Osteoblast (primary cell): ENCODE measurements around the gene AKT2. TPM values are rescaled to one million over a fixed set of nuclear protein-coding genes. Genes with fewer than 3 reads are reported as not detected.

Experiments
- DNase-seq: peaks from one replicate; pipeline ENCODE4 v3.0.0; 2011; ENCODE audit warnings: low spot score, mixed read lengths; ENCODE audit not compliant: insufficient read length; ENCODE audit errors: missing footprints
- H2AFZ ChIP-seq: 2 replicates; pipeline ENCODE4 v1.6.0; 2011; ENCODE audit warnings: mild to moderate bottlenecking, low read length
- H3K27ac ChIP-seq: 2 replicates; pipeline ENCODE4 v1.5.1; 2011; ENCODE audit warnings: mild to moderate bottlenecking, low read depth, low read length, moderate library complexity
- H3K27me3 ChIP-seq: 2 replicates; pipeline ENCODE4 v1.6.0; 2012; ENCODE audit warnings: mild to moderate bottlenecking, control low read depth, inconsistent platforms, low read length, moderate library complexity; ENCODE audit not compliant: insufficient read depth
- H3K36me3 ChIP-seq: 2 replicates; pipeline ENCODE4 v1.5.1; 2011; ENCODE audit warnings: mild to moderate bottlenecking, low read length, control low read depth, moderate library complexity; ENCODE audit not compliant: insufficient read depth
- H3K4me1 ChIP-seq: 2 replicates; pipeline ENCODE4 v1.5.1; 2011; ENCODE audit warnings: mild to moderate bottlenecking, low read length, control low read depth, moderate library complexity; ENCODE audit not compliant: insufficient read depth
- H3K4me2 ChIP-seq: 2 replicates; pipeline ENCODE4 v1.6.0; 2011; ENCODE audit warnings: mild to moderate bottlenecking, low read length; ENCODE audit not compliant: insufficient read depth
- H3K4me3 ChIP-seq: fragments of 200-600 bp; sonication (generic); 3 replicates; pipeline ENCODE4 v1.5.1; 2012; ENCODE audit warnings: mild to moderate bottlenecking, low read length, inconsistent platforms; ENCODE audit not compliant: insufficient read depth
- H3K79me2 ChIP-seq: 2 replicates; pipeline ENCODE4 v1.6.0; 2012; ENCODE audit warnings: mild to moderate bottlenecking, low read length, control low read depth, inconsistent platforms; ENCODE audit not compliant: insufficient read depth
- H3K9me3 ChIP-seq: 2 replicates; pipeline ENCODE4 v1.5.1; 2011; ENCODE audit warnings: low read depth, low read length, control low read depth
- H4K20me1 ChIP-seq: 2 replicates; pipeline ENCODE4 v1.6.0; 2012; ENCODE audit warnings: mild to moderate bottlenecking, low read length, control low read depth; ENCODE audit not compliant: insufficient read depth
- total RNA-seq: library from RNA; depleted of rRNA; stranded (reverse); fragments of >200 nt; gene quantifications from 2 replicates; pipeline ENCODE4 v1.2.3, GENCODE V29; 2012
- TF ChIP-seq, protein P1 (sequence below): IDR thresholded peaks from 2 replicates; pipeline ENCODE4 v1.5.1; 2011; ENCODE audit warnings: mild to moderate bottlenecking, low read depth, low read length, moderate library complexity; ENCODE audit errors: extremely low read depth

The AKT2 gene
- total RNA-seq, 1 donor: 115 TPM

DNA sequence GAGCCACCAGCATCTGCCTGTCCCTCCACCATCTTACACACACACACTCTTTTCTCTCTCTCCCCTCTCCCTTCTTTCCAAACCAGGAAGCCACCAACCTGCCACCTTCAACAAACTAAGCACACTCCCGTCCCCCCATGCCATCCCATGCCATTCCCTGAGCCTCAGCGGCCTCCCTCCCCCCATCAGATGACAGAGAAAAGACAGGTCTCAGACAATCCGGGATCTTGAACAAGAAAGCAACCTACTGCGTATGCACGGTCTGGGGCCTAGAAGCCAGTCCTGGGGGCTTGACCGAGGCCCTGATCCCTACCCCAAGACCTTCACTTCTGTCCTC is 19.4 kb downstream of the AKT2 start:
- Histone ChIP-seq H3K36me3 (peaks cover 23% of the 10 kb centered on the region), H3K27ac (no peak overlapping the region), H3K27me3 (no peaks in the 10 kb centered on the region), H2AFZ (no peak overlapping the region), H3K9me3 (no peaks in the 10 kb centered on the region), H3K4me3 (no peak overlapping the region), H4K20me1 (peaks cover 62% of the 10 kb centered on the region), H3K4me1 (no peaks in the 10 kb centered on the region), H3K79me2 (peaks cover 95% of the 10 kb centered on the region), H3K4me2 (no peak overlapping the region)
- TF ChIP-seq, protein P1, sequence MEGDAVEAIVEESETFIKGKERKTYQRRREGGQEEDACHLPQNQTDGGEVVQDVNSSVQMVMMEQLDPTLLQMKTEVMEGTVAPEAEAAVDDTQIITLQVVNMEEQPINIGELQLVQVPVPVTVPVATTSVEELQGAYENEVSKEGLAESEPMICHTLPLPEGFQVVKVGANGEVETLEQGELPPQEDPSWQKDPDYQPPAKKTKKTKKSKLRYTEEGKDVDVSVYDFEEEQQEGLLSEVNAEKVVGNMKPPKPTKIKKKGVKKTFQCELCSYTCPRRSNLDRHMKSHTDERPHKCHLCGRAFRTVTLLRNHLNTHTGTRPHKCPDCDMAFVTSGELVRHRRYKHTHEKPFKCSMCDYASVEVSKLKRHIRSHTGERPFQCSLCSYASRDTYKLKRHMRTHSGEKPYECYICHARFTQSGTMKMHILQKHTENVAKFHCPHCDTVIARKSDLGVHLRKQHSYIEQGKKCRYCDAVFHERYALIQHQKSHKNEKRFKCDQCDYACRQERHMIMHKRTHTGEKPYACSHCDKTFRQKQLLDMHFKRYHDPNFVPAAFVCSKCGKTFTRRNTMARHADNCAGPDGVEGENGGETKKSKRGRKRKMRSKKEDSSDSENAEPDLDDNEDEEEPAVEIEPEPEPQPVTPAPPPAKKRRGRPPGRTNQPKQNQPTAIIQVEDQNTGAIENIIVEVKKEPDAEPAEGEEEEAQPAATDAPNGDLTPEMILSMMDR: no peak
- no peak for DNase-seq

DNA sequence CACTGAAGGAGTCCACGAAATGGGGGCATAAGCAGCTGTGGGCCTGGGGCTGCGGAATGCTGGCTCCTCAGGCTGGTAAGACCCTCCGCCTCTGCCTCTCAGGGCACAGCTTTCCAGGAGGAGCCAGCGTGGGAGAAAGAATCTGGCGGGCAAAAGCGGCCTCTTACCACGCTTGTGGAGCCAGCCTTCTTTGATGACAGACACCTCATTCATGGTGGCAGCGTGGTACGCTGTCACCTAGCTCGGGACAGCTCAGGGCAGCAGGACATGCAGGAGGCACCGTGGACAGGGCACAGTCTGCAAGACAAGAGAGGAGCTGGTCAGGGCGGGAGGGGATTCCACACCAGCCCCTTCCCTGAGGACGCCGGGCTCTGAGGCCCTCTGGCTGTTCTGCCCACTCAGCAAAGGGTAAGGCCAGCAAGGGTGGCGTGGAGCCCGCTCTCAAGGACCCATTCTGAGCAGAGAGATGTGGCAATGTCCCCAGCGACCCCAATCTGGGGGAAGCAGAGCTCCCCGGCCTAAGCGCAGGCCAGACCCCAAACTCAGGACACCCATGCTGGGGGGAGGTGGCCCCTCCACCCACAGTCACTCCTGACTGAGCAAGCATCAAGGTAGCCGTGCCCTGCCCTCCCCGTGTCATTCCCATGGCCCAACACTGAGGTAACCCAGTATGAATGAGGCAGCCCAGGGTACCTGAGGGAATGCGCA is 19.9 kb downstream of the AKT2 start:
- Histone ChIP-seq H3K4me1 (no peaks in the 10 kb centered on the region), H3K27me3 (no peaks in the 10 kb centered on the region), H3K4me3 (no peak overlapping the region), H3K27ac (no peak overlapping the region), H2AFZ (no peak overlapping the region), H3K9me3 (no peaks in the 10 kb centered on the region), H3K79me2 (peaks cover 93% of the 10 kb centered on the region), H3K4me2 (no peak overlapping the region), H4K20me1 (peaks cover 59% of the 10 kb centered on the region), H3K36me3 (peaks cover 23% of the 10 kb centered on the region)
- no peak for DNase-seq
- TF ChIP-seq, protein P1: no peak

DNA sequence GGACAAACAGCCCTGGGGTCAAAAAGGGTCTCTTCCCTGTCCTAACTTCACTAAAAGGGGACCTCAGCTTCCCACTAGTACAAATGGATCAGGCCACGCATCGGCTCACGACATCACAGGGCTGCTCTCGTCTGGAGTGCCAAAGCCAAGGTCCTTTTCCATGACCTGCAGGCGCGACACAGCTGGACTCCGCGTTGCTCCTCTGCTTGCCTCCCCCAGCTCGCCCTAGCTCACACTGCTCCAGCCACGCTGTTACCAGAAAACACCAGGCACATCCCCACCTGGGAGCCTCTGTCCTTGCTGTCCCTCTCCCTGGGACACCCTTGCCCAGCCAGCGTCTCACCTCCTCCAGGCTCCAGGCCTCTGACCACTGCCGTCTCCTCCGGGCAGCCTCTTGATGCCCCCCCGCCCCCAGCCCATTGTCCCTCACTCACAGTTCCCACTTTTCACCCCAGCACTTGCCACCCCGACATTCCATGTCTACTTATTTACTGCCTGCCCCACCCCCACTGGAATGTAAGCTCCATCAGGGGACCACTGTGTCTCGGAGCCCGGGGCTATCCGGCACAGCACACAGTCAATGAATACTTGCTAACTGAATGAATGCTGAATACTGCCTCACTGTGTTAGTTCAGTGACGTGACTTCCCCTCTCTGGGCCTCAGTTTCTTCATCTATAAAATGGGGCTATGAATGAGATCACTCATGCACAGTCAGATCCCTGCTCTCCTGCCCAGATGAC is 20.7 kb downstream of the AKT2 start:
- H3K27ac ChIP-seq: no peak overlapping the region
- H3K4me3 ChIP-seq: no peak overlapping the region
- TF ChIP-seq, protein P1: no peak
- no peak for DNase-seq
- H3K27me3 ChIP-seq: no peaks in the 10 kb centered on the region
- no peaks in the 10 kb centered on the region for H3K9me3 ChIP-seq
- H3K79me2 ChIP-seq: peaks cover 91% of the 10 kb centered on the region
- no peaks in the 10 kb centered on the region for H3K4me1 ChIP-seq
- no peak overlapping the region for H3K4me2 ChIP-seq
- H2AFZ ChIP-seq: no peak overlapping the region
- peaks cover 23% of the 10 kb centered on the region for H3K36me3 ChIP-seq
- H4K20me1 ChIP-seq: peaks cover 54% of the 10 kb centered on the region
